ENCODE data around the gene BHLHE41.

The BHLHE41 gene

GRCh38 chr12:26133521-26133920 is 8.7 kb upstream of the BHLHE41 start:
- DNase-seq = no peak

GRCh38 chr12:26132866-26133265 is 8.0 kb upstream of the BHLHE41 start:
- no peak for DNase-seq

GRCh38 chr12:26131936-26132335 is 7.1 kb upstream of the BHLHE41 start:
- no peak for DNase-seq

- DNase-seq = peak in 1 of 2 donors; percentile 27
Measured at GRCh38 chr12:26130728-26131127, 5.9 kb upstream of the BHLHE41 start.

GRCh38 chr12:26128168-26128567 is 3.3 kb upstream of the BHLHE41 start:
- no peak for DNase-seq

- no peak for DNase-seq
Measured at GRCh38 chr12:26127404-26127803, 2.6 kb upstream of the BHLHE41 start.

GRCh38 chr12:26126340-26127284 is 1.8 kb upstream of the BHLHE41 start:
- DNase-seq = peak in 1 of 2 donors; percentile 50

GRCh38 chr12:26125400-26126339 is 833 bp upstream of the BHLHE41 start:
- DNase-seq = peak in 1 of 2 donors; percentile 38

GRCh38 chr12:26123482-26123980 is 1.3 kb downstream of the BHLHE41 start:
- no peak for DNase-seq

GRCh38 chr12:26122681-26123481 is 2.0 kb downstream of the BHLHE41 start:
- peak in 1 of 2 donors; percentile 32 for DNase-seq

- DNase-seq = peak in 1 of 2 donors; percentile 9
Measured at GRCh38 chr12:26122061-26122680, 2.7 kb downstream of the BHLHE41 start.

- no peak for DNase-seq
Measured at GRCh38 chr12:26121323-26122060, 3.3 kb downstream of the BHLHE41 start.

- DNase-seq = no peak
Measured at GRCh38 chr12:26120561-26121274, 4.1 kb downstream of the BHLHE41 start.

- DNase-seq = no peak
Measured at GRCh38 chr12:26119391-26119989, 5.3 kb downstream of the BHLHE41 start.

GRCh38 chr12:26118308-26118707 is 6.5 kb downstream of the BHLHE41 start:
- DNase-seq = no peak

GRCh38 chr12:26116829-26117715 is 7.8 kb downstream of the BHLHE41 start:
- no peak for DNase-seq

GRCh38 chr12:26114720-26115401 is 10.0 kb downstream of the BHLHE41 start:
- no peak for DNase-seq
